EL (cell line): ENCODE results near the gene NKAIN2.
"Not testable (repeated sequence)": the region's sequence is repeated elsewhere in the genome, so short reads cannot be mapped to it uniquely, and the experiment has no call there.

Experiments used
- DNase-seq: peaks from one replicate; pipeline ENCODE4 v3.0.0-alpha.2; 2016

NKAIN2 gene

GRCh38 chr6:124459268-124459667 lies 655.6 kb downstream of the NKAIN2 start:
- no peak for DNase-seq

GRCh38 chr6:124462750-124463149 lies 659.1 kb downstream of the NKAIN2 start:
- no peak for DNase-seq

- DNase-seq: no peak
Measured at GRCh38 chr6:124463271-124463670, 659.6 kb downstream of the NKAIN2 start.

GRCh38 chr6:124464600-124464999 lies 660.9 kb downstream of the NKAIN2 start:
- not testable (repeated sequence) for DNase-seq

GRCh38 chr6:124466949-124467348 lies 663.3 kb downstream of the NKAIN2 start:
- no peak for DNase-seq

GRCh38 chr6:124467366-124467765 lies 663.7 kb downstream of the NKAIN2 start:
- no peak for DNase-seq

- DNase-seq: no peak
Measured at GRCh38 chr6:124470803-124471202, 667.1 kb downstream of the NKAIN2 start.

GRCh38 chr6:124475176-124475575 lies 671.5 kb downstream of the NKAIN2 start:
- no peak for DNase-seq

GRCh38 chr6:124478906-124479305 lies 675.2 kb downstream of the NKAIN2 start:
- DNase-seq: no peak

GRCh38 chr6:124479991-124480430 lies 676.3 kb downstream of the NKAIN2 start:
- DNase-seq: no peak

- DNase-seq: no peak
Measured at GRCh38 chr6:124482071-124482491, 678.4 kb downstream of the NKAIN2 start.

GRCh38 chr6:124487623-124488431 lies 684.2 kb downstream of the NKAIN2 start:
- peak; percentile 12 for DNase-seq

GRCh38 chr6:124490122-124490521 lies 686.5 kb downstream of the NKAIN2 start:
- no peak for DNase-seq

GRCh38 chr6:124493259-124493658 lies 689.6 kb downstream of the NKAIN2 start:
- DNase-seq: no peak

- no peak for DNase-seq
Measured at GRCh38 chr6:124494956-124495664, 691.4 kb downstream of the NKAIN2 start.

- no peak for DNase-seq
Measured at GRCh38 chr6:124495665-124496190, 692.1 kb downstream of the NKAIN2 start.

GRCh38 chr6:124496334-124496733 lies 692.7 kb downstream of the NKAIN2 start:
- DNase-seq: no peak

- DNase-seq: no peak
Measured at GRCh38 chr6:124512431-124512830, 708.8 kb downstream of the NKAIN2 start.

GRCh38 chr6:124517339-124517738 lies 713.7 kb downstream of the NKAIN2 start:
- DNase-seq: no peak

- no peak for DNase-seq
Measured at GRCh38 chr6:124520514-124520913, 716.8 kb downstream of the NKAIN2 start.

- no peak for DNase-seq
Measured at GRCh38 chr6:124522335-124522734, 718.7 kb downstream of the NKAIN2 start.

GRCh38 chr6:124524491-124525200 lies 721.0 kb downstream of the NKAIN2 start:
- DNase-seq: no peak

- DNase-seq: no peak
Measured at GRCh38 chr6:124530926-124531325, 727.3 kb downstream of the NKAIN2 start.
